GM19239 (cell line): Measurements from ENCODE around the gene ENDOD1.

Experiments used
- DNase-seq: peaks from one replicate; pipeline ENCODE4 v3.0.0; 2011; ENCODE audit warnings: low spot score; ENCODE audit not compliant: insufficient read length
- FAIRE-seq: peaks from 2 replicates; lab custom pipeline; 2011; peaks lifted over from hg19 to GRCh38; lab: Jason Lieb, UNC

ENDOD1 gene

DNA sequence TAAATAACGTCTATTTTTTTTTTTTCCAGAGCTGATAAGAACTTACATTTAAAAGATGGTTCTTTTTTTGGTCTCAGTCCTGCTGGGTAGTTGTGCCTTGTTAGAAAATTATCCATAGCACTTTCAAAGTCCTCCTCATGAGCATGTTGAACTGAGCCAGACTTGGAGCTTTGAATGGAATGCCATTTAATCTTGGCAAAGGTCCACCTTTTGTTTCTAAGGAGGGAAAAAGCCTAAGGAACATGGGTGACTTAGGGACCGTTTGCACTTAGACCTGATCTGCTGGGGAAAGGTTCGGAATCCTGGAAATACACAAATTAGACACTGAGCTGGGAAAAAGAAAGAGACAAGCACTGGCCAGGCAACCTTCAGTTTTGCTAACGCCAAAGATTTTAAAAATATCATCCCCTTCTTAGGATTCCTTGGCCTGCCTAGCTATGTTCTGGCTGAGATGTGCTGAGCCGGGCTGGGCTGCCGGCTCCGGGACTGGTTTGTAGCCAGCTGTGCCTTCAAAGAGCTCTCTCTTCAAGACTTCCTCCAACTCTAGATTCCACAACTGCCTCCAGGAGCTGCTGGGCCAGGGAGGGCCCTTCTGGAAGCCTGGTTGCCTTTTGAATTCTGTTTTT lies 67.4 kb downstream of the ENDOD1 start:
- no peak for FAIRE-seq
- no peak for DNase-seq

DNA sequence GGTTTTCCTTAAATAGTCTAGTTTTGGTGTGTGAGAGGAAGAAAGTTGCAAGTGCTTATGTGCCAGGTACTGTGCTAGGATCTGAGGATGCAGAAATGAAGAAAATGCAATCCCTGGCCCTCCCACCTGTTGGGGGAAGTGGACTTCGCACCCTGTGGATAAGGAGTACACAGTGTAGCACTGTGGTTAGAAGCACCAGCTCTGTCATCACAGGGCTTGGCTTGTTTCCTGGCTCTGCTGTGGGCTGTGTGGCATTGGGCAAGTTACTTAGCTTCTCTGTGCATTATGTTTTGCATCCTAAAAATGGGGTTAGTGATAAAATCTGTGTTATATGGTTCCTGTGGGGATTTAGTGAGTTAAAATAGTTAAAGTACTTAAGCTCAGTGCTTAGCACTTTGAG lies 68.2 kb downstream of the ENDOD1 start:
- peak; percentile 14 for FAIRE-seq
- no peak for DNase-seq

DNA sequence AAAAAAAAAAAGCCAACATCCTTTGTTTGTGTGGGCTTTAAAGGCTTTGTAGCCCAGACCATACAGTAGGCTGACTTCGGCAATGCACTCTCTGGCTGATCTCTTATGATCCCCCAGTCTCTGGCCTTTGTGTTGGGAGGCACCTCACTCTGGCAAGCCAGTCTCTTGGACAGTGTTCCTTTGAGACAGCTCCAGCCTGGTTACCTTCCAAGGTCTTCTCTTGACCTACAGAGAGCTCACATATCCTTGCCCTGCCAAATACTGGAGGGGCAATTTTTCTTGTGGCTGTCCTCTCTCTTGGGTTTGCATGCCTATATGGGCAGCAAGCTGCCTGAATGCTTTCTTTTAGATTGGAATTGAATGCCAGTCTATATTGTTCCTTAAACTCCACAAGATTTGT lies 71.6 kb downstream of the ENDOD1 start:
- no peak for FAIRE-seq
- DNase-seq, result no peak

DNA sequence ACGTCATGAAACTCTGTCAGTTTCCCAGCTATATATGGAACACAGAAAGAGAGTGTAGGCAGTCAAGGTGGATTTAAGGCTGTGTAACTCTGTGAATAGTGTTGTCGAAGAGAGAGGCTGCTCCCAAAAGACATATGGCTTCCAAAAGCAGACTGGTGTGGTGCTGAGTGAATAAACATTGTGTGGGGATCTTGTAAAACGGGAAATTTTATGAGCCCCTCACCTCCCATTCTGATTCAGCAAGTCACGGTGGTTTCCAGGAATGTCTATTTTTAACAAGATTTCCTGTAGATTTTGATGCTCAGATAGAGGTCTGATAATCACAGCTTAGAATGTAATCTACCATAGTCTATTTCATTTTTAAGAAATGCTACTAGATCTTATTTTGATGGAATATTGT lies 73.5 kb downstream of the ENDOD1 start:
- no peak for DNase-seq
- FAIRE-seq, result no peak

DNA sequence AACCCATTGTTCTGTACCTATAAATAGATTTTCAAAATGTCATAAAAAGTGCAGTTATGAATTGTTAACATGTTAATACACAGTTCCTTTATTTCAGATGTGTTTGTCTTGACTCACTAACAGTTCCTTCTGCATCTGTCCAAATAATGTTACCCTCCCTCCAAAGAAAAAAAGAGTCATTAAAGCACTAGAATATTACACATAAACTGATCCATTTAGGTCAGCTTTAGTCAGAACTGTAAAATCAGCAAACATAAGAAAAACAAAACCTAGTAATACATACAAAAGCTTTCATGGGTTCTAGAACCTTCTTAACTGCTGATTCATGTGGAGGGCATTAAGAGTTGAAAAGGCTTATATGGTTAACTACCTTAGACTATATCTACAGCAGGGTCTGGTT lies 76.0 kb downstream of the ENDOD1 start:
- DNase-seq (no peak), FAIRE-seq (no peak)

DNA sequence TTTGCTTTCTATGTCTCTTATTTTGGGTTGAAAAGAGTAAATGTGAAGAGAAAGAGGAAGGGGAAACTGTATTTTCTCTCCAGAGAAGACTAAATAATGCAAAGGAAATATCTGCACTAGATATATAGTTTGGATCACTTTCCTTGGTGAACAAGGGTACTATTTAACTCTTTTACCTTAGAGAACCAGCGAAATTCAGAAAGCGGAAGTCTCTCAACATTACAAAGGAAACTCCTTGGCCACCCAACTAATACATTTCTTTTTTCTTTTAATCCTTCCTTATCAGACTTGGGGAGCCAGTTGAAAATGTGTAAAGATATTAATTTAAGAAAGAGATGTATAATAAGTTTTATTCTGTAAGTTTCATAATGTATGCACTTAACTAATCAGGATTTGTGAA lies 77.1 kb downstream of the ENDOD1 start:
- FAIRE-seq (no peak), DNase-seq (no peak)

DNA sequence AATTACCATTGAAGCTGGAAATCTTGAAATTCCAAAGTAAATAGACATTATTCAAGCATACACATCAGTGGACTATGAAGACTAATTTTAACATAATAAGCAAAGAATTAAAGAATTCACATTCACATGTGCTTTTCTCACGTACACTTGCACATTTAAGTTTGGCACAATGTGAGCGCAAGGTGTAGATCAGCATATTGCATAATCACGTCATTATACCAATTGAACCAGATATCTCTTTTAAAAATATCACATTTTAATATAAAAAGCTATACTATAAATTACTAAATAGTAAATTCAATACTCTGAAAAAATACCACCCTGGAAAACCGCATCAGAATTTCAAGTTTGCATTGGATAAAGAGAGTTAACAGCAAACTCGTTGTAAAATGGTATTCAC lies 80.6 kb downstream of the ENDOD1 start:
- DNase-seq, result no peak
- FAIRE-seq, result no peak

DNA sequence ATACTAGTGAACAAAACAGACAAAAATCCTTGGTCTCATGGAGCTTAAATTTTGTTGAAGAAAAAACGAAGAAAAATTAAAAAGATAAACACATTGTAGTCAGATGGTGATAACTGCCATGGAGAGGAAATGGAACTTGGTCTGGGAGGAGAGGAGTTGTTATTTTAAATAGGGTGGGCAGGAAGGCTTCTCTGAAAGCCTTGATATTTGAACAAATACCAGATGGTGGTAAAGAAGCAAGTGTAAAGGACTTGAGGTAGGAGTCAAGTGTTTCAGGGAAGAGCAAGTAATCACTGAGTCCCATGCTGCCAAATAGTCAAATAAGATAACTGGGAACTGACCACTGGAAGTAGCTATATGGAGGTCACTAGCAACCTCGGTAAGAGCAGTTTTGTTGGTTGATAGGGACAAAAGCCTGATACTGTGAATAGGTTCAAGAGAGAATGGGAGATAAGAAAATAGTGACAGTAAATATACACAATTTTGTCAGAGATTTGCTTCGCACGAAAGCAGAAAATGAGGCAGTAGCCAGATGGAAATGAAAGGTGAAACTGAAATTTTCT lies 86.3 kb downstream of the ENDOD1 start:
- FAIRE-seq (no peak), DNase-seq (no peak)
